HG03175 (cell line): Measurements from ENCODE around the gene KRTAP5-6.

Experiments used
- ATAC-seq: cut with Tn5 transposase; IDR thresholded peaks from one replicate; pipeline ENCODE4 v1.9.1; 2021; ENCODE audit warnings: mild to moderate bottlenecking, moderate library complexity; ENCODE audit not compliant: unreplicated experiment

KRTAP5-6 gene

GRCh38 chr11:1732418-1733008 is 35.5 kb downstream of the KRTAP5-6 start:
- no peak for ATAC-seq

- ATAC-seq, result no peak
These were observed 36.2 kb downstream of the KRTAP5-6 start for GRCh38 chr11:1733009-1733715.

- ATAC-seq, result no peak
These were observed 37.0 kb downstream of the KRTAP5-6 start for GRCh38 chr11:1733716-1734640.

GRCh38 chr11:1734641-1735081 is 37.7 kb downstream of the KRTAP5-6 start:
- no peak for ATAC-seq

- ATAC-seq, result no peak
These were observed 38.3 kb downstream of the KRTAP5-6 start for GRCh38 chr11:1735271-1735670.

- ATAC-seq, result no peak
These were observed 39.5 kb downstream of the KRTAP5-6 start for GRCh38 chr11:1736447-1736992.

GRCh38 chr11:1737080-1737757 is 40.2 kb downstream of the KRTAP5-6 start:
- ATAC-seq, result no peak

GRCh38 chr11:1738380-1738779 is 41.4 kb downstream of the KRTAP5-6 start:
- ATAC-seq, result no peak

GRCh38 chr11:1739576-1739975 is 42.6 kb downstream of the KRTAP5-6 start:
- ATAC-seq, result no peak

- ATAC-seq, result no peak
These were observed 44.0 kb downstream of the KRTAP5-6 start for GRCh38 chr11:1740786-1741530.

GRCh38 chr11:1741741-1742140 is 44.7 kb downstream of the KRTAP5-6 start:
- ATAC-seq, result no peak

GRCh38 chr11:1742371-1742770 is 45.4 kb downstream of the KRTAP5-6 start:
- no peak for ATAC-seq

GRCh38 chr11:1742869-1743584 is 46.0 kb downstream of the KRTAP5-6 start:
- ATAC-seq, result no peak

GRCh38 chr11:1743585-1744136 is 46.7 kb downstream of the KRTAP5-6 start:
- ATAC-seq, result no peak

GRCh38 chr11:1744137-1744886 is 47.3 kb downstream of the KRTAP5-6 start:
- ATAC-seq, result no peak

- ATAC-seq, result no peak
These were observed 48.1 kb downstream of the KRTAP5-6 start for GRCh38 chr11:1744891-1745700.

GRCh38 chr11:1745701-1746320 is 48.8 kb downstream of the KRTAP5-6 start:
- no peak for ATAC-seq
